ENCODE measurements around the gene C2CD2L.

The C2CD2L gene

GRCh38 chr11:119108857-119109221, 1.7 kb downstream of the C2CD2L start:
- CTCF ChIA-PET: interaction anchor here (0.5 to 0.9 kb wide), 2 partner anchors 9 to 12 kb away, joined by 3 read pairs; no protein-coding TSS in a partner anchor
- no peak for DNase-seq (ENCODE audit: low spot score)
- H3K27ac ChIP-seq: peak overlapping the region; percentile 87

GRCh38 chr11:119109843-119110242, 2.7 kb downstream of the C2CD2L start:
- TF ChIP-seq CTCF (conservative IDR thresholded peaks at IDR 0.05; ENCODE audit: low read depth): no peak
- DNase-seq (ENCODE audit: low spot score): no peak
- H3K27ac ChIP-seq: no peak overlapping the region
- CTCF ChIA-PET: interaction anchor here (0.9 kb wide), 1 partner anchor 8 kb away, joined by 3 read pairs; no protein-coding TSS in a partner anchor
- POLR2A ChIA-PET (ENCODE audit: low non-redundant PET): no interaction called here

More at GRCh38 chr11:119108857-119109221, 1.7 kb downstream of the C2CD2L start:
- no peak for TF ChIP-seq CTCF (conservative IDR thresholded peaks at IDR 0.05; ENCODE audit: low read depth)
- POLR2A ChIA-PET (ENCODE audit: low non-redundant PET): no interaction called here

- ChIA-PET CTCF (no interaction called here), POLR2A (ENCODE audit: low non-redundant PET) (no interaction called here)
- peak overlapping the region; percentile 15; the same call in 1 of the 2 replicates for H3K27ac ChIP-seq
- TF ChIP-seq CTCF (conservative IDR thresholded peaks at IDR 0.05; ENCODE audit: low read depth): no peak
- DNase-seq (ENCODE audit: low spot score): no peak
Measured at GRCh38 chr11:119110439-119110838, 3.3 kb downstream of the C2CD2L start.

GRCh38 chr11:119111361-119111925, 4.3 kb downstream of the C2CD2L start:
- no peak overlapping the region for H3K27ac ChIP-seq
- POLR2A ChIA-PET (ENCODE audit: low non-redundant PET): interaction anchor here (0.6 kb wide), 1 partner anchor 109 kb away, joined by 6 read pairs; no protein-coding TSS in a partner anchor
- CTCF ChIA-PET: no interaction called here
- no peak for TF ChIP-seq CTCF (conservative IDR thresholded peaks at IDR 0.05; ENCODE audit: low read depth)
- no peak for DNase-seq (ENCODE audit: low spot score)

GRCh38 chr11:119112314-119113020, 5.3 kb downstream of the C2CD2L start:
- ChIA-PET POLR2A (ENCODE audit: low non-redundant PET) (no interaction called here), CTCF (interaction anchor here (0.6 kb wide), 1 partner anchor 154 kb away, joined by 3 read pairs; no protein-coding TSS in a partner anchor)
- TF ChIP-seq CTCF (conservative IDR thresholded peaks at IDR 0.05; ENCODE audit: low read depth): no peak
- no peak for DNase-seq (ENCODE audit: low spot score)
- peak overlapping the region; percentile 5; the same call in 1 of the 2 replicates for H3K27ac ChIP-seq

- CTCF ChIA-PET: interaction anchor here (0.6 kb wide), 1 partner anchor 58 kb away, joined by 3 read pairs; no protein-coding TSS in a partner anchor
- peak overlapping the region; percentile 5; the same call in 1 of the 2 replicates for H3K27ac ChIP-seq
- TF ChIP-seq CTCF (conservative IDR thresholded peaks at IDR 0.05; ENCODE audit: low read depth): no peak
- DNase-seq (ENCODE audit: low spot score): no peak
- POLR2A ChIA-PET (ENCODE audit: low non-redundant PET): no interaction called here
Measured at GRCh38 chr11:119113716-119114115, 6.6 kb downstream of the C2CD2L start.

Measured in RWPE1 (cell line).